Measurements from ENCODE around the gene ADAMTSL2.

ADAMTSL2 gene

DNA sequence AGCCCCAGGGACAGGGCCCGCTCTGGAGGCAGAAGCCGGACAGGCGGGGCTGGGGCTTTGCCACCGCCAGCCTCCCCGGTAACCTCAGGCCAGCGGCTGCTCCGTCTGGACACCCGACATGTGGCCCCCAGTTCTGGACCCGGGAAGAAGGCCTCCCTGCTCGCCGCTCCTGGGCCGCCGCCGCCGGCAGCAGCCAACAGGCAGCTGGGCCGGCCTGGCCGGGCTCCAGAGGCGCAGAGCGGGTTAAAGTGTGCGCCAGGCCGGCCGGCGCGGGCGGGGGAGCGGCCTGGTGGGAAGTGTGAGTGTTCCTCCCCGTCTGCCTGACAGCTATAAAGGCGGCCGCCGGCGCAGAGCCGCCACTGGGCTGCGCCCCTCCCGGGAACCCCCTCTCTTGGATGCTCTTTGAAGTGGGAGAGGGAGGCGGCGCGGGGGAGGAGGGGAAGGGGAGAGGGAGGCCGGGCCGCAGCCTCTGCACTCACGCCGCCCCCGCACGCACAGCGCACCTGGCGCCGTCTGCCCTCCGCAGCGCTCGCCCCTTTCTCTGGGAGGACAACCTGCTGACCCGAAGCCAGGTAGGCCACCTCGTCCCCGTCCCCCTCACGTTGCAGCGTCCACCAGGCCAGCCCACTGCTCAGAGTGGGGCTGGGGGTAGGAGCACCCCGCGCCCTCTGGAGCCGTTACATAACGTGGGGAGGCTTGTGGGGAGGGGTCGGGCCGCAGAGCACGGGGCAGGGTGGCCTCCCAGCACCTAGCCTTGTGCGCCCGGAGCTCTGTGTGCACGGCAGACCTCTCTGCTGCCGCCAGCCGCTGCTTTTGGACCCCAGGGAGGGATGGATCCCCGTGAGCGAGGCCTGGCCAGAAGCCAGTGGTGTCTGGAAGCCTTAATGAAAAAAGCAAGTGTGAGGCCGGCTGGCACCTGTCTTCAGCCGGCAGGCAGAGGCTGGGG lies at the start of gene ADAMTSL2:
ADAMTSL2 (plus strand) TSS at position 359 of the 946 bp plus-strand sequence. CDS start 2,009 bp downstream, outside the sequence.
- peak; percentile 11 for DNase-seq (ENCODE audit: low read depth)

- no peak for DNase-seq (ENCODE audit: low read depth)
These were observed 48.8 kb upstream of the ADAMTSL2 start for GRCh38 chr9:133485531-133486260.

DNA sequence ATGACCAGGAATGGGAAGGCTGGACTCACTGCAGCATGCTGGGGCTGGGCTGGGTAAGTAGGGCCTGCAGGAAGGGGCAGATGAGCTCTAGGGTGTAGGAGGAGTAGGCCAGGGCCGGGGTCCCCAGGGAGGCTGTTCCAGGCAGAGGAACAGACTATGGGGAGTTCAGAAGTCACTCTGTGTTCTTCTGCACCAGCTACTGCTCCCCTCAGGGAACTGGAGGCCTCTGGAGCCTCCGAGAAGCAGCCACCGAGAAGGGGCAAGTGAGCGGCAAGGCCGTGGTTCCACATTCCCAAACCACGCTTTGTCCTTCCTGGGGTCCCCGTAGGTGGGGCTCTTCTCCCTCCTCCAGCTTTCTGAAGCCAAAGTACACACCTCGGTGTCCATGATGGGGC lies 47.2 kb upstream of the ADAMTSL2 start:
- DNase-seq (ENCODE audit: low read depth) = no peak

DNA sequence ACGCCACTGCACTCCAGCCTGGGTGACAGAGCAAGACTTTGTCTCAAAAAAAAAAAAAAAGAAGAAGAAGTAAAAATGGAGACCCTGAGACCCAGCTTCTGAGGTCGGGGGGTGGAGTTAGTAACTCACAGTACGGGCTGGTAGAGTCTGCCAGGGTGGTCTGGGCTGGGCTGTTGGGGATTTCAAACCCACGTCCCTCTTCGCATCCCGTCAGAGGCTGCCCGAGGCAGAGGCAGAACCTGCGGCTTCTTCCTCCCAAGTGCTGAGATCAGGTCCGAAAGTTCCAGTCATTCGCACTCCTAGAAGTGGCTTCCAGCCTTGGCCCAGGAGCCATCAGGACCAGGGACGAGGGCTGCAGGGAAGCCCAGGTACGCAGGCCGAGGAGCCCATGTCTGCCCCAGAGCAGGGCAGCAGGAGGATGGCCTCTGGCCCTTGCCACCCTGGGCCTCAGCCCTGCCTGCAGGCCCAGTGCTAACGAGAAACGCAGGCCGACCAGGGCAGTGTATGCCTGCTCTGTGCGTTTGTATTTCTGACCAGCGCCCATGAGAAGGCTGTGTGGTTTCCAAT lies 45.7 kb upstream of the ADAMTSL2 start:
- DNase-seq (ENCODE audit: low read depth) = no peak

GRCh38 chr9:133489253-133490190 lies 45.0 kb upstream of the ADAMTSL2 start:
- no peak for DNase-seq (ENCODE audit: low read depth)

DNA sequence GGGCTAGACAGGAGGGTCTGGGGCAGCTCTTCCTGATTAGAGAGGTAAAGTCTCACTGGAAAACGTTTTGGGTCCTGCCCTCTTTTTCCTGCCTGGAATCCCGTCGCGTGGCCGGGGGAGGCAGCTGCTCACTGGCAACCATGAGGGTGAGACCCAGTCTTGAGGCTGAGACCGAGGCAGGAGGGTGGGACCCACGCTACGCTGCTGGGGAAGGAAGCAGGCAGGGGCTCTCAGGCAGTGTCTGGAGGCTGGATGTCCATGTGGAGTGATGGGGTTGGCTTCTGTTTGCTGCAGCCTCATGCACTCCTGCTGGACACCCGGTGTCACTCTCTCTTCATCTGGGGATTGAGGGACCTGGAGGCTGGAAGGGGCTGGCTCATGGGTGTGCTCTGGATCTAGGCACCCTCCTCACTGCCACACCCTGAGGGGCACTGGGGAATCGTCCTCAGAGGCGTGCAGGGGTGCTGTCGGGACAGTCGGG lies 44.3 kb upstream of the ADAMTSL2 start:
- DNase-seq (ENCODE audit: low read depth) = no peak

DNA sequence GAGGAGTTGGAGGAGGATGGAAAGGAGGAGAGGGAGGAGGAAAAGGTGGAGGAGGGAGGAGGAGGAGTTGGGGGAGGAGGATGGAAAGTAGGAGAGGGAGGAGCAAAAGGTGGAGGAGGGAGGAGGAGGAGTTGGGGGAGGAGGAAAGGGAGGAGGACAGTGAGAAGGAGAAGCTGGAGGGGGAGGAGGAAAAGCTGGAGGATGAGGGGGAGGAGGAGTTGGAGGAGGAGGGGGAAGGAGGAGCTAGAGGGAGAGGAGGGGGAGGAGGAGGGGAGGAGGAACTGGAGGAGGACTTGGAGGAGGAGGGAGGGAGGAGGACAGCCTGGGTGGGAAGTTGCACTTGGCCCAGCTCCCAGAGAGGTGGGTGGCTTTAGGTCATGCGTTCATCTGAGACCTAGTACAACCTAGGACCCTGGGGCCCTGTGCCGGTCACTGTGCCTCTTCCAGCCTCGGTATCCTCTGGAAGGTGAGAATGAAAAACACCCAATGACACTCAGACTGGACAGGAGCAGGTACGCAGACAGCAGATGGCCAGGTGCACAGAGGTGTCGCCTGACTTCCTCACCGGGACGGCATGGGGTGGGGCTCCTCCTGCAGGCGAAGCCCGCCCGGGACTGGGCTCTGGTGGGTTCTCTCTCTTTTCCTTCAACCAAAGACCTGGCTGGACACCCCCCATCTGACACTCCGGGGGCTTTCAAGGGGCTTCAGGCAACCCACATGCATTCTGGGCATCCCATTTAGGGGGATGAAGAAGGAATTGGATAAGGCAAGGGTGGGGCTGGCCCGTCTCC lies 43.4 kb upstream of the ADAMTSL2 start:
- no peak for DNase-seq (ENCODE audit: low read depth)

- no peak for DNase-seq (ENCODE audit: low read depth)
These were observed 42.9 kb upstream of the ADAMTSL2 start for GRCh38 chr9:133491656-133491925.

- DNase-seq (ENCODE audit: low read depth) = no peak
These were observed 42.2 kb upstream of the ADAMTSL2 start for GRCh38 chr9:133492061-133493021.

DNA sequence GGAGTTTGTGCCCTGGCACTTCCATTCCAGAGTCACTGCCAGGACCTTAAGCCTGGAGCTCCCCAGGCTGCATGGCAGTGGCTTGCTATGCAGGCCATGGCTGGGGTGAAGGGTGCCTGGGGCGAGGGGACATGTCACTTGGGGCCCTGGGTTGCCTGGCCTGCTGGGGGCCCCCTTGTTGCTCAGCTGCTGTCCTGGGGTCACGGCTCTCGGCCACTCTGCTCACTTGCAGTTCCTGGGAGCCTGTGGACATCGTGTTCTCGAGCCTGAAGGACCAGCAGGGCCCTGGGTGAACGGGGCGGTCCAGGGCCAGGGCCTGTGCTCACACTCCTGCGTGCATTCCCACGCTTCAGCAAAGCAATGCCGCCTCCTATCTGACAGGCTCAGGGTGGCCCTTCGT lies 41.1 kb upstream of the ADAMTSL2 start:
- no peak for DNase-seq (ENCODE audit: low read depth)

DNA sequence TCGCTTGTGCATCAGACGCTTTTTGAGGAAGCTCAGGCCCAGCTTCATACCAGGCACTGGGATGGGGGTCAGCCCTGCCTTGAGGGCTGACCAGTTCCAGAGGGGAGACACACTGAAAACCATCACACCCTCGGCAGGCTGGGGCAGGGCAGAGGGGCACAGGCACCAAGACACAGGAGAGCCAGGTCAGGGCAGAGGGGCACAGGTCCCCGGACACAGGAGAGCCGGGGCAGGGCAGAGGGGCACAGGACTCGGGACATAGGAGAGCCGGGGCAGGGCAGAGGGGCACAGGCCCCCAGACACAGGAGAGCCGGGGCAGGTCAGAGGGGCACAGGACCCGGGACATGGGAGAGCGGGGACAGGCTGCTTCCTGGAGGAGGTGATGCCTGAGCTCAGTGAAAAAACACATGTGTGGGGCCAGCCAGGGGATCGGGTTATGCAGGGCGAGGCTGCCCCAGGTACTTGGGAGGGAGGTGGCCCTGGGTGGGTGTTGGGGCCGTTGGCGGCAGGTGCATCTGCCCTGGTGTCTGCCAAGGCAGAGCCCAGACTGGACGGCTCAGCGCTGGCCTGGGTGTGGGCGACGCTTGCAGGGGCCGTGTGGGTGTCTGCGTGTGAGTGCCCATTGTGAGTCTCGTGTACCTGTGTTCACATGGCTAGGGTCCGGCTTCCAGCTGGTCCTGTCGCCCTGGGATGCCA lies 40.5 kb upstream of the ADAMTSL2 start:
- DNase-seq (ENCODE audit: low read depth) = no peak

DNA sequence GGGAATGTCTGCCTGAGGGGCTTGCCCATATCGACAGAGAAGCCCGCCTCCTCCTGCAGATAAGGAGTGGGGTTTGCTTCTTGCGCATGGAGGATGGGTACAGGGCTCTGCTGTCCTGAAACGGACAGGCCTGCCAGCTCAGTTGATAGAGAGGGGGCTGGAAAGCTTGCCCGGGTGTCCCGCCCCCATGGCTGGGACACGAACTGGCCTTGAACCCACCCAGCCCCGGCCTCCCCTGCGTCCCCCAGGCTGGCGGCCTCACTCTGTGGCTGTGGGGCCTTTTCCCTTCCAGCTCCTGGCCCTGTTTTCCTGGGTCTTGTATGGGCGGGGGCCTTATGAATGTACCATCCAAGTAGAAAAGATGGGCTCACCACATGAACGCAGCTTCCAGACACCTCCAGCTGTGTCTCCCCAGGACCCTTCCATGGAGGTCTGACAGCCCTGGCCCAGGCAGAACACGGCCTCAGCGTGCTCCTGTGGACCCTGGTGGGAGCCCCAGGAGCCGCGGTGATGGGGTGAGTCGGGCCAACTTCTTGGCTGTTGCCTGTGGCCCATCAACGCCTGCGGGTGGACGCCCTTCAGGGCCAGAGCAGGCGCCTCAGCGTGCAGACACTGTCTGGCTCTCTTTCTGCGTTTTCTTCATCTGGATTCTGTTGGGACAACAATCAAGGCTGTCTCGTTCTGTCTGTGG lies 39.7 kb upstream of the ADAMTSL2 start:
- DNase-seq (ENCODE audit: low read depth) = no peak

DNA sequence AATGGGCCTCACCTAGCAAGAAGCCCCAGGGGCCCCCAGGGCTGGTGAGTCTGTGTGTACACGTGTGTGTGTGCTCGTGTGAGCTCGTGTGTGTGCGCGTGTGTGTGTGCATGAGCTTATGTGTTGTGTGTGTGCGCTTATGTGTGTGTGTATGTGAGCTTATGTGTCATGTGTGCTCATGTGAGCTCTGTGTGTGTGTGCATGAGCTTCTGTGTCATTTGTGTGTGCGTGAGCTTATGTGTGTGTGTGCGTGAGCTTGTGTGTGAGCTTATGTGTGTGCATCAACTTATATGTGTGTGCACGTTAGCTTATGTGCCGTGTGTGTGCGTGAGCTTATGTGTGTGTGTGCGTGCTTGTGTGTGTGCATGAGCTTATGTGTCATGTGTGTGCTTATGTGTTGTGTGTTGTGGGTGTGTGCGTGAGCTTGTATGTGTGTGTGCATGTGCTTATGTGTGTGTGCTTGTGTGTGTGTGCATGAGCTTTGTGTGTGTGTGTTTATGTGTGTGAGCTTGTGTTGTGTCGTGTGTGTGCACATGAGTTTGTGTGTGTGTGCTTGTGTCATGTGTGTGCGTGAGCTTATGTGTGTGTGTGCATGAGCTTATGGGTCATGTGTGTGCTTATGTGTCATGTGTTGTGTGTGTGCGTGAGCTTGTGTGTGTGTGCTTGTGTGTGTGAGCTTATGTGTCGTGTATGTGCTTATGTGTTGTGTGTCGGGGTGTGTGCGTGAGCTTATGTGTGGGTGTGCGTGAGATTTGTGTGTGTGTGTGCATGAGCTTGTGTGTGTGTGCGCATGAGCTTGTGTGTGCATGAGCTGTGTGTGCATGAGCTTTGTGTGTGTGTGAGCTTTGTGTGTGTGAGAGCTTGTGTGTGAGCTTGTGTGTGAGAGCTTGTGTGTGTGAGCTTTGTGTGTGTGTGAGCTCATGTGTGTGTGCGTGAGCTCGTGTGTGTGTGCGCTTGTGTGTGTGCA lies 38.9 kb upstream of the ADAMTSL2 start:
- DNase-seq (ENCODE audit: low read depth) = no peak

DNA sequence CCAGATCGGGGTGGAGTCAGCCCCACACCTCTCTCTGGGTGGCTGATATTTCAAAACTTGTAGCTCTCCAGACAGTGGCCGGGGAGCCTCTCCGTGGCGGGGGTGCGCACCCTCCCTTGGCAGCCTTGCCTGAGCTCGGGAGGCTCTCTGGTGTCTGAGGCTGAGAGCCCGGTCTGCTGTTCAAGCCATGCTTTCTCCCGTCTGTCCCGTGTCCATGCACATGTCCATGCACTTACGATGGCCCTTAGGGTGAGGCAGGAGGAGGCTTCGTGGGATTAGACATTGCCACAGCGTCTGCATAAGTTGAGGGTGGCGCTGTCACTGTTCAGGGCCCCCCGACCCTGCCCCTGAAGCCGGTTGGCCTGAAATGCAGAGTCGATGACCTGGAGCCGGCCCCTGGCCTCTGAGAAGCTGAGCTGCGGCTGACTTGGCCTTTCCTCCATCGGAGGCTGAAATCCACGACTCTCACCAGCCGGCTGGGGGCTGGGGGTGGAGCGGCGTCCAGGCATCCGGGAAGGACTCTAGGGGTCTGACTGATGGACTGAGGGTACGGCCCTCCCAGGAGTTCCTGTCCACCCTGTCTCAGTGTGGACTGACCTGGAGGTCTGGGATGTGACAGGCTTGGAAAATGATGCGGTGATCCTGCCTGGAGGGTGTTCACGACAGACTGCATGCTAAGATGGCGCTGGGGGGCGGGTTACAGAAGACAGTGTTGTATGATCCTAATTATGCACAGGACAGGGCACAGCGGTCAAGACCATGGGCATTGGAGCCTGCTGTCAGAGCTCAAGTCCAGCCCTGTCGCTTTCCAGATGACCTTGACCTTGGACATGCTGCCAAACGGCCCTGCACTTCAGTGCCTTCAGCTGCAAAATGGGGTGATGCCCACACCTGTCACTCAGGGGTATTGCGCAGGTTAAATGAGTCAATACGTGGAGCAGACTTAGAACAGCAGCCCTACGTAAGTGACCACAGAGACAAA lies 37.4 kb upstream of the ADAMTSL2 start:
- DNase-seq (ENCODE audit: low read depth) = no peak

DNA sequence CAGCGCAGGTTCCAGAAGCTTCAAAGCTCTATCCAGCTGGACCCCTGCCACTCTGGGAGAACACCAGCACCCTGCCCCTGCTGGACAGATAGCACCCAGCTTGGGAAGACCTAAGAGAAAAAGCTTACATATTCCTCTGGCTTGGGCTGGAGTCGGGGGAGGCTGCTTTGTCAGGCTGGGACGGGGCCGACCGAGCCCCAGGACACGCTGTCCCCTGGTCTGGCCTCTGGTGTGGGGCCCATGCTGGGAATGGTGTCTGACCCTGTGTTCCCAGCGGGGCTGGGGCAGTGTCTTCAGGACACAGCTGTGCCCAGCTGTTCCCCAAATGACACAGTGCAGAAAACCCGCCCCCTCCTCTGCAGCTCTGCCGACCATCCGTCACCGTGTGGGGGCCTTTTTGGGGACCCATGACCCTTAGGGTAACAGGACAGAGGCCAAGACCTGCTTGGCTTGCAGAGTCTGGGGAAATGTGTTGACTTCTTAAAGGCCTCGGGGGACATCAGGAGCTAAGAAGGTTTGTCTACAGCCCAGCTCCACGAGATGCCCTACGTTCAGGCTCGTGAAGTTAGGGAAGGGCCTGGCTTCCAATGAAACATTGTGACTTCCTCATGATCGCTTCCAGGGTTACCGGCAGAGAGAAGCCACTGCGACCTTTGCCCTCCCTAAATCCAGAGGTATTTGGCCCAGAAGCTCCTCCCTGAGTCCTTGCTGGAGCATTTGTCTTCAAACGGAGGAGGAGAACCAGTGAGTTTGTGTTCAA lies 35.2 kb upstream of the ADAMTSL2 start:
- no peak for DNase-seq (ENCODE audit: low read depth)
